ENCODE results near the gene SNCB. TPM values are rescaled to one million over a fixed set of nuclear protein-coding genes. Genes with fewer than 3 reads are reported as not detected.

The SNCB gene
- total and polyA plus RNA-seq, 9 donors = 0.13 TPM; not detected in 8

DNA sequence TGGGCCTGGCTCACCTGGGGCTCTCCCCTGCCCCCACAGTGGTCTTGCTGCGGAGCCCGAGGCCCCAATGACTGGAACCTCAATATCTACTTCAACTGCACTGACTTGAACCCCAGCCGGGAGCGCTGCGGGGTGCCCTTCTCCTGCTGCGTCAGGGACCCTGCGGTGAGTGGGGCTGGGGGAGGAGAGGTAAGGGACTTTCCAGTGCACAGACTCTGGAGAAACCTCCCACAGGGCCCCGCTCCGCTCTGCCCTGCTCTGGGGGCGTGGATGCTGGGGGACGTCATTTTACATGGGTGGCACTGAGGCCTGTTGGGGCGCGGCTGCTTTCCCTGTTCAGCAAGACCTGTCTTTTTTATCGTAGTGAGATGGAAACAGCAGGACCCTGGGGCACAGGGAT, 24.5 kb upstream of the SNCB start:
- intact Hi-C loops (cut with DNase I) = loop anchor here in 1 of 4 donors (5.0 kb wide), 1 partner anchor 457 kb away; no protein-coding TSS in a partner anchor
- Histone ChIP-seq H3K9me3 (no peaks in the 10 kb centered on the region), H3K4me1 (ENCODE audit: insufficient read depth) (peaks cover 9% of the 10 kb centered on the region), H3K4me3 (no peak overlapping the region), H3K36me3 (no peaks in the 10 kb centered on the region), H3K27me3 (no peaks in the 10 kb centered on the region), H3K27ac (no peak overlapping the region)
- 80 to 95% (median 90%) methylated on average over 12 to 14 of the region's 14 CpGs for WGBS, 3 donors
- no peak for TF ChIP-seq POLR2A (IDR thresholded peaks at IDR 0.05)
- TF ChIP-seq, protein P1, sequence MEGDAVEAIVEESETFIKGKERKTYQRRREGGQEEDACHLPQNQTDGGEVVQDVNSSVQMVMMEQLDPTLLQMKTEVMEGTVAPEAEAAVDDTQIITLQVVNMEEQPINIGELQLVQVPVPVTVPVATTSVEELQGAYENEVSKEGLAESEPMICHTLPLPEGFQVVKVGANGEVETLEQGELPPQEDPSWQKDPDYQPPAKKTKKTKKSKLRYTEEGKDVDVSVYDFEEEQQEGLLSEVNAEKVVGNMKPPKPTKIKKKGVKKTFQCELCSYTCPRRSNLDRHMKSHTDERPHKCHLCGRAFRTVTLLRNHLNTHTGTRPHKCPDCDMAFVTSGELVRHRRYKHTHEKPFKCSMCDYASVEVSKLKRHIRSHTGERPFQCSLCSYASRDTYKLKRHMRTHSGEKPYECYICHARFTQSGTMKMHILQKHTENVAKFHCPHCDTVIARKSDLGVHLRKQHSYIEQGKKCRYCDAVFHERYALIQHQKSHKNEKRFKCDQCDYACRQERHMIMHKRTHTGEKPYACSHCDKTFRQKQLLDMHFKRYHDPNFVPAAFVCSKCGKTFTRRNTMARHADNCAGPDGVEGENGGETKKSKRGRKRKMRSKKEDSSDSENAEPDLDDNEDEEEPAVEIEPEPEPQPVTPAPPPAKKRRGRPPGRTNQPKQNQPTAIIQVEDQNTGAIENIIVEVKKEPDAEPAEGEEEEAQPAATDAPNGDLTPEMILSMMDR (IDR thresholded peaks at IDR 0.05) = no peak
- TF ChIP-seq EP300 (IDR thresholded peaks at IDR 0.05) = no peak
- DNase-seq = no peak

DNA sequence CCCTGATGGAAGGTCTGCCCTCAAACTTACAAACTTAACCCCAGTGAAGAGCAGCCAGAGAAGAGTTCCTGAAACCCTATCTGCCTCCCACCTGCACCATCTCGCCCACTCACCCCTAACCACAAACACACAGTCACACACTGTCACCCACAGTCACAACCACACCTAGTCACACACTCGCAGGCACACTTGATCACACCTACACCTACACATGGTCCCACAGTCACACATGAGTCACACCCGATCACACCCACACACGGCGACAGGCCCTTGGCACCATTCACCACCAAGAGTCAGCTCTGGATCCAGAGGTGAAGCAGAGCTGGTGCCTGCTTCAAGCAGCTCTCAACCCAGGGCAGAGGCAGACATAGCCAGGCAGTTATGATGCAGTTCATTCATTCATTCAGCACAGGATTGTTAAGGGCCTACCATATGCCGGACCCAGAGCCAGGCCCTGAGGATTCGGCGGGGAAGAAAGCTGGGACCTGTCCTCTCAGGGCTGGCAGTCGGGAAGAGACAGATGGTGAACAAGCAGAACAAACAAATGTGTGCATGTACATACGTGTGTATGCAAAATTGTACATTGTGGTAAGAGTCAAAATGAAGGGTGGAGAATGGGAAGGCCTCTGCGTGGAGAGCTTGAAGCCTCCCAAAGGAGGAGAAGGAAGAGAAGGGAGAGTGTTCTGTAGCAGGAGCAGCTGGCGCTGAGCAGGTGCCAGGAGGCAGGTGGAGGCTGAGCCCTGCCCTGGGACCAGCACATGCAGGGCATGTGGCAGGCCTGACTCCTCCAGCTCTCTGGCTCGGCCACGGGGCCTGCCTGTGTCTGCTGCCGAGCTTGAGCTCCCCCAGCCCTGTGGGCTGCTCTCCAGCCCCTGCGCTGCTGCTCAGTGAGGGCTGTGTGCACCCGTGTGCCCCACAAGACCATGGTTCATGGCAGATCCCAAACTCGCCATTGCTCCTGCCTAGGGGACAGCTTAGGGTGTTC, 23.4 kb upstream of the SNCB start:
- TF ChIP-seq, protein P1 (IDR thresholded peaks at IDR 0.05) = no peak
- no peak for TF ChIP-seq EP300 (IDR thresholded peaks at IDR 0.05)
- no peak for TF ChIP-seq POLR2A (IDR thresholded peaks at IDR 0.05)
- Histone ChIP-seq H3K27ac (no peak overlapping the region), H3K9me3 (no peaks in the 10 kb centered on the region), H3K36me3 (no peaks in the 10 kb centered on the region), H3K4me1 (ENCODE audit: insufficient read depth) (peaks cover 6% of the 10 kb centered on the region), H3K4me3 (no peak overlapping the region), H3K27me3 (no peaks in the 10 kb centered on the region)
- intact Hi-C loops (cut with DNase I) = no loop called here
- 81 to 86% (median 84%) methylated on average over 17 to 18 of the region's 18 CpGs for WGBS, 3 donors
- no peak for DNase-seq

DNA sequence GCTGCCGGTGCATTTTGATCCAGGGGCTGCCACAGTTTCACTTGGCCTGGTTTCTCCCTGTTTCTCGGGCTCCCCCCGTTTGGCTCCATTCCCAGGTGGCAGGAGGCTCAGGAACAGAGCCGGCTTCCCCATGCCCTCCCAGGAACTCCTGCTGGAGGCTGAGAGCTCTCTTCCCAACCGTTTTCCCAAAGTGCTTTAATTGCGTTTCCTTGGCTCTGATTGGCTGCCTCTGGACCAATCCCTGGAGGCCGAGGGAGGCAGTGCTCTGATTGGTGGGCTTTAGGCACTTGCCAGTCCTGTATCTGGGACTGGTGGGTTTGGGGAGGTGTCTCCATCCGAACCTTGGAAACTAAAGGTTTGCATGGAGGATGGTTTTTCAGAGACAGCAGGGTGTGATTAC, 21.8 kb upstream of the SNCB start:
- Histone ChIP-seq H3K36me3 (no peaks in the 10 kb centered on the region), H3K4me1 (ENCODE audit: insufficient read depth) (peaks cover 8% of the 10 kb centered on the region), H3K9me3 (no peaks in the 10 kb centered on the region), H3K27me3 (no peaks in the 10 kb centered on the region), H3K4me3 (no peak overlapping the region), H3K27ac (no peak overlapping the region)
- 53 to 54% (median 54%) methylated on average over 8 of the region's 8 CpGs for WGBS, 3 donors
- no peak for TF ChIP-seq EP300 (IDR thresholded peaks at IDR 0.05)
- intact Hi-C loops (cut with DNase I) = no loop called here
- no peak for DNase-seq

DNA sequence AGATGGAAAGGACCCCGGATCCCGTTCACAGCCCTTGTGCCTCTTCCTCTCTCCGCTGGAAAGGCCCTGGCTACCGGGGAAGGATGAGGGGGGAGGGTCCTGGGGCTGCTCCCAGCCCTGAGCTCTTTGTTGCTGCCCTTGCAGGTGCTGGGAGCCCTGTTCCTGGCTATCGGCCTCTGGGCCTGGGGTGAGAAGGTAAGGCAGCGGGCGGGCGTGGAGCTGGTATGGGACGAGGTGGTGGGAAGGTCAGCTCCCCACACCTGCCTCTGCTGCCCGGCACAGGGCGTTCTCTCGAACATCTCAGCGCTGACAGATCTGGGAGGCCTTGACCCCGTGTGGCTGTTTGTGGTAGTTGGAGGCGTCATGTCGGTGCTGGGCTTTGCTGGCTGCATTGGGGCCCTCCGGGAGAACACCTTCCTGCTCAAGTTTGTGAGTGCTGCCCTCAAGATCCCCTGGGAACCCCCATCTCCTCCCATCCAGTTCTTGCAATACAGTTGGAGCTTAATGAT, 21.2 kb upstream of the SNCB start:
- no peaks in the 10 kb centered on the region for H3K9me3 ChIP-seq
- WGBS, 3 donors = 80 to 85% (median 83%) methylated on average over 17 of the region's 17 CpGs
- TF ChIP-seq POLR2A (IDR thresholded peaks at IDR 0.05) (no peak), EP300 (IDR thresholded peaks at IDR 0.05) (no peak)
- TF ChIP-seq, protein P1 (IDR thresholded peaks at IDR 0.05) = no peak
- H3K4me3 ChIP-seq = no peak overlapping the region
- intact Hi-C loops (cut with DNase I) = no loop called here
- no peaks in the 10 kb centered on the region for H3K36me3 ChIP-seq
- DNase-seq = no peak
- no peak overlapping the region for H3K27ac ChIP-seq
- H3K4me1 ChIP-seq (ENCODE audit: insufficient read depth) = peaks cover 9% of the 10 kb centered on the region
- H3K27me3 ChIP-seq = no peaks in the 10 kb centered on the region

All from ovary (tissue), 9 donors.